ENCODE data around the gene CALML6. TPM values are rescaled to one million over a fixed set of nuclear protein-coding genes. Genes with fewer than 3 reads are reported as not detected.

CALML6 gene
- polyA plus RNA-seq, 2 of the 4 experiments (the other 2 are of a cell fraction), result 0.49 TPM

DNA sequence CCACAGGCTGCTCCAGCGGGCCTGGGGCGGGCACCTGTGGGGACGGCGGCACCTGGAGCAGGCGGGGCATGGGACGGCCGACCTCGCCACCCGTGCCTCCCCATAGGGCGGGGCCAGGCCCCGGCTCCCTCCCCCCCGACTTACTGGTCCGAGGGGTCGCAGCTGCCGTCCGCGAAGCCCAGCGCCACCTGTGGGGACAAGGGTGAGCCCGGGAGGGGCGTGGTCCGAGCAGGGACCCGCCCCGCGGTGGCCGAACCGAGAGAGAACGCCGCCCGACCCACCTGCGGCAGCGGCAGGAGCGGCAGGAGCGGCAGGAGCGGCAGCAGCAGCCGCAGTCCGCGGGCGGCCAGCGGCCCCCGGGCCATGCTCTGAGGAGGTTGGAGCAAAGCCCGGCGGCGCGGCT, 3.8 kb downstream of the CALML6 start, which contains the start of gene TMEM52:
Gene TMEM52, minus strand, starts transcription at position 379 of the 403 bp plus-strand sequence. Its CDS starts 14 bp downstream, at position 365.
- no peak for FAIRE-seq
- peak within 1 kb of the TSS; percentile 60 for H3K4me3 ChIP-seq
- H3K4me1 ChIP-seq, result peaks cover 10% of the 10 kb centered on the region
- H3K4me2 ChIP-seq, result peak within 1 kb of the TSS; percentile 86
- POLR2A ChIA-PET, result interaction anchor here (1.1 kb wide), 1 partner anchor 10 kb away, joined by 6 read pairs; no protein-coding TSS in a partner anchor
- no peaks in the 10 kb centered on the region for H3K9me3 ChIP-seq
- WGBS (ENCODE audit: missing lambda C conversion rate), result no CpG with 5 or more reads among the region's 44 CpGs
- ATAC-seq, result peak; percentile 17 to 51; a peak in 5 of 6 replicates
- H3K27ac ChIP-seq, result peak within 1 kb of the TSS; percentile 73 to 84
- DNase-seq (ENCODE audit: low read depth in 1 of 2, low spot score in 1 of 2), result no peak
- peak; percentile 35; the same call in 1 of the 2 replicates for TF ChIP-seq PHF8 (IDR thresholded peaks at IDR 0.05; ENCODE audit: borderline replicate concordance, low read depth)
- no peak for TF ChIP-seq CHD4 (IDR thresholded peaks at IDR 0.05; ENCODE audit: borderline replicate concordance)
- CTCF ChIA-PET, result no interaction called here

DNA sequence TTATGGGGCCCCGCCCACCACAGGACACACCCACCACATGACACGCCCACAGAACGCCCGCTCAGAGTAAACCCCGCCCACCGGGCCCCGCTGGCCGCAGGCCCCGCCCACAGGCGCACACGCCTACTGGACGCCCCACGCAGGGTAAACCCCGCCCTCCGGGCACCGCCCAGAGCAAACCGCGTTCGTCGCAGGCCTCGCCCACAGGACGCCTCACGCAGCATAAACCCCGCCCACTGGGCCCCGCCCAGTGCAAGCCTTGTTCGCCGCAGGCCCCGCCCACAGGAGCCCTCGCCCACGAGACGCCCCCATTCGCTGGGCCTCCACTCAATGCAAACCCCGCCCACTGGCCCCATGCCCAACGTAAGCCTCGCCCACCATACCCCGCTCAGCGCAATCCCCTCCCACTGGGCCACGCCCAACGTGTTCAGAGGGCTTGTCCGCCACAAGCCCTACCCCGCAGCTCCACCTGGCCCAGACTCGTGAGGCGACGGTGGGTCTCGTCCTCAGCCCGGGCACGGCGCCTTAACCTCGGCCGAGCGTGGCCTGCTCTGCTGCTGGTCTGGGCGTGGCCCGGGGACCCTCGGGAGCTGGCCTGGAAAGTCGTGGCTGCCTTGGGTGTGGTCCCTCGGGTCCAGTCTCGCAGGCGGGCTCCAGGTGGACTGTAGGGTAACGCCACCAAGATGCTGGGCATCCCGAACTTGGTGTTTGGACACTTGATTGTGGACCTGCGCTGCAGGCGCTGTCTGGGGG, 4.4 kb downstream of the CALML6 start:
- no CpG with 5 or more reads among the region's 62 CpGs for WGBS (ENCODE audit: missing lambda C conversion rate)
- Histone ChIP-seq H3K4me1 (peaks cover 10% of the 10 kb centered on the region), H3K4me2 (peak overlapping the region; percentile 86), H3K27ac (peak overlapping the region; percentile 73 to 84), H3K4me3 (peak overlapping the region; percentile 60), H3K9me3 (no peaks in the 10 kb centered on the region)
- no peak for TF ChIP-seq BHLHE40 (IDR thresholded peaks at IDR 0.05; ENCODE audit: low read depth, low read length)
- TF ChIP-seq TFCP2L1 (CRISPR knock-in tag; IDR thresholded peaks at IDR 0.05), result no peak
- TF ChIP-seq, protein P1, sequence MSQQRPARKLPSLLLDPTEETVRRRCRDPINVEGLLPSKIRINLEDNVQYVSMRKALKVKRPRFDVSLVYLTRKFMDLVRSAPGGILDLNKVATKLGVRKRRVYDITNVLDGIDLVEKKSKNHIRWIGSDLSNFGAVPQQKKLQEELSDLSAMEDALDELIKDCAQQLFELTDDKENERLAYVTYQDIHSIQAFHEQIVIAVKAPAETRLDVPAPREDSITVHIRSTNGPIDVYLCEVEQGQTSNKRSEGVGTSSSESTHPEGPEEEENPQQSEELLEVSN (IDR thresholded peaks at IDR 0.05; ENCODE audit: borderline replicate concordance, low read depth), result peak; percentile 40; the same call in 1 of the 2 replicates
- 0 out of 2 replicates have a peak, but pooled peaks have one; percentile 41 for TF ChIP-seq MYC (IDR thresholded peaks at IDR 0.05; ENCODE audit: borderline replicate concordance, low read length)
- TF ChIP-seq, protein P2, sequence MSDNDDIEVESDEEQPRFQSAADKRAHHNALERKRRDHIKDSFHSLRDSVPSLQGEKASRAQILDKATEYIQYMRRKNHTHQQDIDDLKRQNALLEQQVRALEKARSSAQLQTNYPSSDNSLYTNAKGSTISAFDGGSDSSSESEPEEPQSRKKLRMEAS (IDR thresholded peaks at IDR 0.05), result peak; percentile 43; the same call in 1 of the 2 replicates
- TF ChIP-seq, protein P3, sequence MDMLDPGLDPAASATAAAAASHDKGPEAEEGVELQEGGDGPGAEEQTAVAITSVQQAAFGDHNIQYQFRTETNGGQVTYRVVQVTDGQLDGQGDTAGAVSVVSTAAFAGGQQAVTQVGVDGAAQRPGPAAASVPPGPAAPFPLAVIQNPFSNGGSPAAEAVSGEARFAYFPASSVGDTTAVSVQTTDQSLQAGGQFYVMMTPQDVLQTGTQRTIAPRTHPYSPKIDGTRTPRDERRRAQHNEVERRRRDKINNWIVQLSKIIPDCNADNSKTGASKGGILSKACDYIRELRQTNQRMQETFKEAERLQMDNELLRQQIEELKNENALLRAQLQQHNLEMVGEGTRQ (IDR thresholded peaks at IDR 0.05), result peak; percentile 18; the same call in 1 of the 2 replicates
- no peak for TF ChIP-seq FOSB (CRISPR knock-in tag; IDR thresholded peaks at IDR 0.05)
- TF ChIP-seq, protein P4, sequence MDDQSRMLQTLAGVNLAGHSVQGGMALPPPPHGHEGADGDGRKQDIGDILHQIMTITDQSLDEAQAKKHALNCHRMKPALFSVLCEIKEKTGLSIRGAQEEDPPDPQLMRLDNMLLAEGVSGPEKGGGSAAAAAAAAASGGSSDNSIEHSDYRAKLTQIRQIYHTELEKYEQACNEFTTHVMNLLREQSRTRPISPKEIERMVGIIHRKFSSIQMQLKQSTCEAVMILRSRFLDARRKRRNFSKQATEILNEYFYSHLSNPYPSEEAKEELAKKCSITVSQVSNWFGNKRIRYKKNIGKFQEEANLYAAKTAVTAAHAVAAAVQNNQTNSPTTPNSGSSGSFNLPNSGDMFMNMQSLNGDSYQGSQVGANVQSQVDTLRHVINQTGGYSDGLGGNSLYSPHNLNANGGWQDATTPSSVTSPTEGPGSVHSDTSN (IDR thresholded peaks at IDR 0.05), result no peak
- CTCF ChIA-PET, result no interaction called here
- FAIRE-seq, result no peak
- ATAC-seq, result peak; percentile 62 to 84
- peak; percentile 88 to 97 for DNase-seq (ENCODE audit: low read depth in 1 of 2, low spot score in 1 of 2)
- POLR2A ChIA-PET, result interaction anchor here (1.1 kb wide), 1 partner anchor 11 kb away, joined by 6 read pairs; no protein-coding TSS in a partner anchor

DNA sequence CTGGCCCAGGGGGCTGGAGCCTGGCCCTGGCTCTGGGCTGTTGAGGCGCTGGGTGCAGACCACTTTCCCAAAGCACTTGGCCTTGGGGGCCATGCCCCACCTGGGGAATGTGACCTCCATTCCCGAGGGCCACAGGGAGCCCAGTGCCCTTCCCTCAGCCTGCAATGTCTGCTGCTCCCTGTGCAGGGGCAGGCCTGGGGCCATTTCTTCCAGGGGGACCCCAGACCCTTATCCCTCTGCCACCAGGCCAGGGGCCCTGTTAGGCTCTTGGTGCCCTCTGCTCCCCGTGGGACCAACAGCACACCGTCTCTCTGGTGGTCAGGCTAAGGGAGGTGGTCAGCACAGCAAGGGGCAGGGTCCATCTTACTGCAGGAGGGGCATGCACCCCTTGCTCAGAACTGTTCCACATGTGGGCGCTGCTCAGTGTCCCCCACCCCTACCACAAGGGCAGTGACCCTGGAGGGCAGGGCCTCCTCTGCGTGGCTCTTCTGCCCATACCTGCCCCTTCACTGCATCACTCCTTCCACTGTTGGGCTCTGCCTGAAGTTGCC, 5.1 kb downstream of the CALML6 start:
- H3K4me1 ChIP-seq, result peaks cover 10% of the 10 kb centered on the region
- peak overlapping the region; percentile 73 to 84 for H3K27ac ChIP-seq
- ATAC-seq (no peak), FAIRE-seq (no peak), DNase-seq (ENCODE audit: low read depth in 1 of 2, low spot score in 1 of 2) (no peak)
- H3K4me3 ChIP-seq, result peak overlapping the region; percentile 60
- POLR2A ChIA-PET, result interaction anchor here (1.1 kb wide), 1 partner anchor 11 kb away, joined by 6 read pairs; no protein-coding TSS in a partner anchor
- whole genome bisulfite sequencing (ENCODE audit: missing lambda C conversion rate), result 57% methylated on average over 2 of the region's 6 CpGs
- CTCF ChIA-PET, result interaction anchor here (1.0 to 1.4 kb wide), 2 partner anchors 10 to 11 kb away, joined by 3 read pairs; no protein-coding TSS in a partner anchor
- peak overlapping the region; percentile 86 for H3K4me2 ChIP-seq
- no peaks in the 10 kb centered on the region for H3K9me3 ChIP-seq
- no peak for TF ChIP-seq TP53 (CRISPR knock-in tag; IDR thresholded peaks at IDR 0.05)
- TF ChIP-seq, protein P5, sequence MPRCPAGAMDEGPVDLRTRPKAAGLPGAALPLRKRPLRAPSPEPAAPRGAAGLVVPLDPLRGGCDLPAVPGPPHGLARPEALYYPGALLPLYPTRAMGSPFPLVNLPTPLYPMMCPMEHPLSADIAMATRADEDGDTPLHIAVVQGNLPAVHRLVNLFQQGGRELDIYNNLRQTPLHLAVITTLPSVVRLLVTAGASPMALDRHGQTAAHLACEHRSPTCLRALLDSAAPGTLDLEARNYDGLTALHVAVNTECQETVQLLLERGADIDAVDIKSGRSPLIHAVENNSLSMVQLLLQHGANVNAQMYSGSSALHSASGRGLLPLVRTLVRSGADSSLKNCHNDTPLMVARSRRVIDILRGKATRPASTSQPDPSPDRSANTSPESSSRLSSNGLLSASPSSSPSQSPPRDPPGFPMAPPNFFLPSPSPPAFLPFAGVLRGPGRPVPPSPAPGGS (IDR thresholded peaks at IDR 0.05), result no peak
- TF ChIP-seq, protein P1 (IDR thresholded peaks at IDR 0.05; ENCODE audit: borderline replicate concordance, low read depth), result no peak
- TF ChIP-seq RFX5 (IDR thresholded peaks at IDR 0.05), result no peak
- TF ChIP-seq HOXB13 (CRISPR knock-in tag; IDR thresholded peaks at IDR 0.05; ENCODE audit: low read depth), result no peak
- TF ChIP-seq, protein P6, sequence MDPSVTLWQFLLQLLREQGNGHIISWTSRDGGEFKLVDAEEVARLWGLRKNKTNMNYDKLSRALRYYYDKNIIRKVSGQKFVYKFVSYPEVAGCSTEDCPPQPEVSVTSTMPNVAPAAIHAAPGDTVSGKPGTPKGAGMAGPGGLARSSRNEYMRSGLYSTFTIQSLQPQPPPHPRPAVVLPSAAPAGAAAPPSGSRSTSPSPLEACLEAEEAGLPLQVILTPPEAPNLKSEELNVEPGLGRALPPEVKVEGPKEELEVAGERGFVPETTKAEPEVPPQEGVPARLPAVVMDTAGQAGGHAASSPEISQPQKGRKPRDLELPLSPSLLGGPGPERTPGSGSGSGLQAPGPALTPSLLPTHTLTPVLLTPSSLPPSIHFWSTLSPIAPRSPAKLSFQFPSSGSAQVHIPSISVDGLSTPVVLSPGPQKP (IDR thresholded peaks at IDR 0.05; ENCODE audit: low read depth, low read length), result no peak
- no peak for TF ChIP-seq EHMT2 (IDR thresholded peaks at IDR 0.05; ENCODE audit: low read depth)
- no peak for TF ChIP-seq SREBF2 (IDR thresholded peaks at IDR 0.05)
- no peak for TF ChIP-seq FOSB (CRISPR knock-in tag; IDR thresholded peaks at IDR 0.05)
- TF ChIP-seq, protein P7, sequence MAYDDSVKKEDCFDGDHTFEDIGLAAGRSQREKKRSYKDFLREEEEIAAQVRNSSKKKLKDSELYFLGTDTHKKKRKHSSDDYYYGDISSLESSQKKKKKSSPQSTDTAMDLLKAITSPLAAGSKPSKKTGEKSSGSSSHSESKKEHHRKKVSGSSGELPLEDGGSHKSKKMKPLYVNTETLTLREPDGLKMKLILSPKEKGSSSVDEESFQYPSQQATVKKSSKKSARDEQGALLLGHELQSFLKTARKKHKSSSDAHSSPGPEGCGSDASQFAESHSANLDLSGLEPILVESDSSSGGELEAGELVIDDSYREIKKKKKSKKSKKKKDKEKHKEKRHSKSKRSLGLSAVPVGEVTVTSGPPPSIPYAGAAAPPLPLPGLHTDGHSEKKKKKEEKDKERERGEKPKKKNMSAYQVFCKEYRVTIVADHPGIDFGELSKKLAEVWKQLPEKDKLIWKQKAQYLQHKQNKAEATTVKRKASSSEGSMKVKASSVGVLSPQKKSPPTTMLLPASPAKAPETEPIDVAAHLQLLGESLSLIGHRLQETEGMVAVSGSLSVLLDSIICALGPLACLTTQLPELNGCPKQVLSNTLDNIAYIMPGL (CRISPR knock-in tag; IDR thresholded peaks at IDR 0.05; ENCODE audit: borderline replicate concordance), result no peak
- no peak for TF ChIP-seq HOXB5 (CRISPR knock-in tag; IDR thresholded peaks at IDR 0.05)
- no peak for TF ChIP-seq CHD2 (IDR thresholded peaks at IDR 0.05; ENCODE audit: low read length, partially characterized antibody)
- TF ChIP-seq, protein P2 (IDR thresholded peaks at IDR 0.05), result no peak
- TF ChIP-seq SMC3 (IDR thresholded peaks at IDR 0.05), result no peak
